8988T (cell line): Measurements from ENCODE around the gene TYMS.
A peak's percentile ranks its signal among the peaks of the same experiment; 100 is the strongest.

Experiments
- DNase-seq: peaks from one replicate; pipeline ENCODE4 v3.0.0; 2011

The TYMS gene

DNA sequence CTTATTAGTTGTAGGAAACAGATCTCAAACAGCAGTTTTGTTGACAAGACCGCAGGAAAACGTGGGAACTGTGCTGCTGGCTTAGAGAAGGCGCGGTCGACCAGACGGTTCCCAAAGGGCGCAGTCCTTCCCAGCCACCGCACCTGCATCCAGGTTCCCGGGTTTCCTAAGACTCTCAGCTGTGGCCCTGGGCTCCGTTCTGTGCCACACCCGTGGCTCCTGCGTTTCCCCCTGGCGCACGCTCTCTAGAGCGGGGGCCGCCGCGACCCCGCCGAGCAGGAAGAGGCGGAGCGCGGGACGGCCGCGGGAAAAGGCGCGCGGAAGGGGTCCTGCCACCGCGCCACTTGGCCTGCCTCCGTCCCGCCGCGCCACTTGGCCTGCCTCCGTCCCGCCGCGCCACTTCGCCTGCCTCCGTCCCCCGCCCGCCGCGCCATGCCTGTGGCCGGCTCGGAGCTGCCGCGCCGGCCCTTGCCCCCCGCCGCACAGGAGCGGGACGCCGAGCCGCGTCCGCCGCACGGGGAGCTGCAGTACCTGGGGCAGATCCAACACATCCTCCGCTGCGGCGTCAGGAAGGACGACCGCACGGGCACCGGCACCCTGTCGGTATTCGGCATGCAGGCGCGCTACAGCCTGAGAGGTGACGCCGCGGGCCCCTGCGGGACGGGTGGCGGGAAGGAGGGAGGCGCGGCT, at the start of gene TYMS:
Gene TYMS, plus strand, starts transcription at position 343 of the 690 bp plus-strand sequence. Its CDS starts 90 bp downstream, at position 433.
- peak; percentile 77 for DNase-seq

DNA sequence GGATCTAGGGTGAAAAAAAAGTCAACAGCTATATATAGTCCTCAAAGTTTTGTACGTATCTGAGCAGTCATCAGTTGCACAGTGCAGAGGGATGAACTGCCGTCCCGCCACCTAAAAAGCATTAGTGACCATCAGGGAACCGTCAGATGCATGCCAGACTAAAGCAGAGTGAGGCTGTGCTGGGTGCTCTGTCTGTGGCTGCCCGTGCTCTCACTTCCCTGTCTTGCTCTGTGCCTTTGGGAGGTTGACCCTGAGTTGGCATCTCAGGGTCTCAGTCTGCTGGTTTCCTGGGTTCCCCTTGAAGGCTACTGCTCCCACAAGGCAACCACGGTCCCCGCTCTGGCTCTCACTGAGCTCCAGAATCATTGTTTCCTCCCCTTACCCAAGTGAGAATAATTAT, 49.5 kb upstream of the TYMS start:
- no peak for DNase-seq

DNA sequence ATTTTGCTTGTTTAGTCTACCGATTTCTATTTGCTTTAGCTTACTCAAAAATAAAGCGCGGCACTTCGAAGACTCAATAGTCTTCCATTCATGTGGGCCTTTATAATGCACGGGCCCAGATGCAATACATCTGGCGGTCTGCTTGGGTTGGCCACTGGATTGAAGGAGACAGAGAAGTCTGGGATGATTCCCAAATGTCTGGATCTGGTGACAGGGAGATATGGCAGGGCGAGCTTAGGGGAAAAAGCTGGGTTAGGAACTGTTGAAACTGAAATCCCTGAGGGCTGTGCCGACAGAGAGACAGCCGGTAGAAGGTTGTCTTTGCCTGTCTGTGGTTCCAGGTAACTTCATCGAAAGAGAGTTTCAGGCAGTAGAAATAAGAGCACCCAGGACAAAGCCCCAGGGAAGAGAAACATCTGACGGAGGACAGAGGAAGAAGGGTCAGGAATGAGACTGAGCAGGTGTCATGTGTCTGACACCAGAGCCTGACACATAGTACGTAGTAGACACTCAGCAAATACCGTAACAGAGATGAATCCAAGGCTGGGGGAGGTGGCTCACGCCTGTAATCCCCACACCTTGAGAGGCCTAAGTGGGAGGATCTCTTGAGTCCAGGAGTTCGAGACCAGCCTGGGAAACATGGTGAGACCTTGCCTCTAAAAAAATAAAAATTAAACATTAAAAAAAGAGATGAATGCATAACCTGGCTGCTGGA, 47.1 kb upstream of the TYMS start:
- no peak for DNase-seq

DNA sequence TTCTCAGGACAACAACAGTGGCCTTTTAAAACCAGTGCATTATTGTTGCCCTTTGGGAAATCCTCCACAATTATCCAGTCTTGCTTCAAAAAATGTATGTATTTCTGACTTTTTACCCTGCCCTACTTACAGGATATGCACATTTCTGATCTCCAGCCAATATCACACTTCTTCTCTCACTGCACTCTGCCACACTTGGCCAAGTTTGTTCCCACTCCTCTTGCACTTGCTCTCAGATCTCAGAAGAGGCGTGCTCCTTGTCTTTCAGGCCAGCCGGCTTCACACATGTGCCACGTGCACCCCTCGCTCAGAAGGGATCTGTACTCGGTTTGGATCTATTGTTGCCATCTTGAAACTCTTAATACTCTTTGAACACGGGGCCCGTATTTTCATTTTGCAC, 45.3 kb upstream of the TYMS start:
- no peak for DNase-seq

DNA sequence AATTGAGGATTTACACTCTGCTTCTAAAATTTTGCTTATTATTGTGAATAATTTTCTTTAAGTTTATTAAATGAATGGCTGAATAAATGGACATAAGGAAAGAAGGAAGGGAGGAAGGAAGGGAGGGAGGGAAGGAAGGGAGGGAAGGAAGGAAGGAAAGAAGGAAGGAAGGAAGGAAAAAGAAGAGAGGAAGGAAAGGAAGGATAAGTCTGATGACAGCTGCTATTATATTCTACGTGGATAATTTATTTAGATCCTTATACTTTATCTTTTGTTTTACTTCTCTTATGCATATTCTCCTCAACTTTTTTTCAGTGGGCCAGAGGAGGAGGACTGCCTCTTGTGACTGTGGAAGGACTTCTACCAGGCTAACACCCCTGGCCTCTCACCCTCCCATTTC, 43.3 kb upstream of the TYMS start:
- DNase-seq: no peak

DNA sequence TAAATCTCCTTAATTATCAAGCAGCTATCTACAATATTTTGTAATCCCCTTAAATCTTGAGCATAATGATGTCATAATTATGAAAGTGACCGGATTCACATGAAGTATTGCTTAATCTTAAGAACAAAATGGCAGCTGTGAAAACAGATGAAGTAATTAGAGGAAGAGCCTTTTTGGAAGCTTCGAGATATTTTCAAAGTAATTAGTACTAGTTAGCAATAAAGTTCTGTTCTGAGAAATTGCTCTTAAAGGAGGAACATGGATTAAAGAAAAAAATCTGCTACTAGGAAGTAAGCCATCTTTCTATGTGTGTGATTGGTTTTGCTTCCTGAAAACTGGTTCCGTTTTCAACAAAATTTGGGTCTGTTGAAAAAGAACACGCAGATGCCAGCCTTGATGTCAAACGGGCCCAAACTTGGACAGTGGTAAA, 42.3 kb upstream of the TYMS start:
- DNase-seq: no peak

DNA sequence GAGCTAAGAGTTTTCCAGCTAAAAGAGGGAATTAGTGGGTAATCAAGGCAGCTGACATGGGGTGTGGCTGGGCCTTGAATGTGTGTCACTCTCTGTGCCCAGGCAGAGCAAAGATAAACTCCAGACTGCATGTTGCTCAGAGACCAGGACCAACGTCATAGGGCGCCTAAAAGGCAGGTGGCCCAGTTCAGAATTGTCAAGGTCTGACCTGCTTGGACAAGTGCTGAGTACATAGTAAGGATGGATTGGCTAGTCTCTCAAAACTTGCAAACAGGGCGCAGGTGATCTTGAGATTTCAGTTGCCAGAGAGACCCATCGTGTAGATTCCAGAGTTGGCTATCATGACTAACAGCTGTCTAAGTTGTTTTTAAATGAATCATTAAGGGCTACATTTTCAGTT, 41.7 kb upstream of the TYMS start:
- DNase-seq: no peak

DNA sequence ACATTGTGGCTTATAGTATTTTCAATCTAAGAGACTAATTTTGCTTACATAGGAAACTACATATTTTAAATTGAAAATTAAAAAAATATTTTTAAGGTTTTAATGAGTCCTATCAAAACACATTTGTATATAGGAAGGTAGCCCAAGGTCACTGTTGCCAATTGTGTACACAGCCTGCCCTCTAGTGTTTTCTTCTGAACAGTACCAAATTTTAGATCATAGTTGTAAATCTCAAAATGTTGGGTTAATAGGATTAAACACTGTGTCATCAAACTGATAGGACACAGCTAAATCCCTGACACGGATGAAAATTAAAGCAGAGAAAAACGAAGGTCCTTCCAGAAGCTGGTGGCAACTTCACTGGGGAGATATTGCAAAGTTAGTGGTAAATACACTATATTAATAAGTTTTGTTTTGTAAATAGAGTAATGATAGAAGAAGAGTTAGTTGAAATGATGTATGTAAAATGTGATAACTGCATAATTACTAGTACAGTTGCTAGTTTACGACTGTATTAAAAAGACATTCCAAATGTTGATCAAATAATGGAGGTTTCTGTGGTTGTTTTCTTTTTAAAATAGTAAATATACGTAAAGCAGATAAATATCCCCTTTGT, 41.0 kb upstream of the TYMS start:
- DNase-seq: no peak

DNA sequence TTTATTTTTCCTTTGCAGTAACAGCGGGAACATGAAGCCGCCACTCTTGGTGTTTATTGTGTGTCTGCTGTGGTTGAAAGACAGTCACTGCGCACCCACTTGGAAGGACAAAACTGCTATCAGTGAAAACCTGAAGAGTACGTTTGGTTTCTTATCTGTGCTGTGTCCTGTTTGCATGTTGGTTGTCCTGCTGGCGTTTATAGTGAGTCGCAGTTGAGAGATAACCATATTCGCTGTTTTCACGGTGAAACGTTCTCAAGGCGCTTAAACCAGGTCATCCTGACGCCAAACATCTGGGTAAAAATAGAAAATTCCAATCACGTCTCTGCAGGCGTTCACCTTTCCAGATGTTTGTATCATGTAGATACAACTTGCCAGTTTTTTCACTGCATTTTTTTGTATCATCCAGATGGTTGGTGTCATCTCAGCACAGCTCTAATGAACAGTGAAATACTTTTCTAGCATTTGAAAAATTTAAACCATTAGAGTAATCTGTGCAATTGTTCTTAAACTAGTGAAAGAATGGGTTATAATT, 39.4 kb upstream of the TYMS start:
- no peak for DNase-seq

DNA sequence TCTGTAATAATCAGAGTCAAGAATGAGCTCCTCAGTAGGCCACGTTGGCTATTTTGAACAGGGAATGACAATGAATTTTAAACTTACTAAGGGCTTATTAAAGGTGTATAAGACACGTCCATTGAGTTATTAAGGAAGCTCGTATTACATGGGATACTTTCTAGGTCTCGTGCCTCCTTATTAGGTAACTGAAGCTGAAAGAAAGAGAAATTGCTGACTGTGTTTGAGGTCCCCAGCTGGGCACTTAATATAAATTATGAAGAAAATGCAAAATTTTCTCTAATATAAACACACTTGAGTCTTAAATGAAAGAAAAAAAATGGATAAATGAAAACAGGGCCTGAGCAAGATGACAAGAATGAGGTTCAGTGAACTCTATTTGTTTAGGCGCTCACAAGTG, 38.8 kb upstream of the TYMS start:
- no peak for DNase-seq

DNA sequence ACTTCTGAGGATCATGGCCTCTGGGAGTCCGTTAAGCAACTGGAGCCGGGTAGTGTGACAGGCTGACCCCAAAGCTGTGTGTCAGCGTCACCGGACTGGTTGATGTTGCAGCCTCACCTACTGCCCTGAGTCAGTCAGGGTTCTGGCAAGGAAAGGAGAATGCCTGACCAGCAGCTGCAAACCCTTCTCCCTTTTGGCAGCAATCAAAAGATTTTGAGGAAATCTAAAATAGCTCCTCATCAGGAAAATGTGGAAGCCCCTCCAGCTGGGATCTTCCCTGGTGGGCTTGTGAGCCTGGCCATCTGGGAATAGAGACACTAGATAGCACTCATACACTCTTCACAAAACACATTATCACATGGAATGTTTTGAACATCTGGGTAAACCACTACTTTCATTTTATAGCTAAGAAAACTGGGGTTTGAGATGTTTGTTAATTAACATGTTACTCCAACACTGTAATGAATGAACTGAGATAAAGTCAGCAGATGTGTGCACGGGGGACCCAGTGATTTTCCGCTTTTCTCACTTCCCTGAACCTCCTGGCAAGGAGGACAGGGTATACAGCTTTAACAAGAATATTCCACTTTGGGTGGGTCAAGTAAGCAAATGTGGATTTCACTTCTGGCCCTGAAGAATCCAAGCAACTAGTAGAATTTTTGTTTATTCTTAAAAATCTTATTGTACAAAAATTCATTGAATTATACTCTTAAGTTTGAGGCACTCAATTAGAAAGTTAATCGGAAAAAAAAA, 36.0 kb upstream of the TYMS start:
- DNase-seq: no peak

DNA sequence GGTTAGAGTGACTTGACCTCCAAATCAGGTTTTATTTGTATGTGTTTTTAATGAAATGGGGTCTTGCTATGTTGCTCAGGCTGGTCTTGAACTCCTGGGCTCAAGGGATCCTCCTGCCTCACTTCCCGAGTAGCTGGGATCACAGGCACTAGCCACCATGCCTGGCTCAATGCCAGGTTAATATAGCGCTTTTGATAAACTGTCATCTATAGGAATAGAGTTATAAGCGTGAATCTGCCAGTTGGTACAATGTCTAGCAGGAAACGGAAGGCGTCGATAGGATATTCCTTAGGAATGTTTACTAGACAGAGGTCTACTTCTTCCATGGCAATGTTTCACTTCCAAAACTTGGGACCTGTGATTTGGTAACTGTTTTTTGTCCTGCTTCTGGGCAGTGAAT, 35.2 kb upstream of the TYMS start:
- DNase-seq: no peak

DNA sequence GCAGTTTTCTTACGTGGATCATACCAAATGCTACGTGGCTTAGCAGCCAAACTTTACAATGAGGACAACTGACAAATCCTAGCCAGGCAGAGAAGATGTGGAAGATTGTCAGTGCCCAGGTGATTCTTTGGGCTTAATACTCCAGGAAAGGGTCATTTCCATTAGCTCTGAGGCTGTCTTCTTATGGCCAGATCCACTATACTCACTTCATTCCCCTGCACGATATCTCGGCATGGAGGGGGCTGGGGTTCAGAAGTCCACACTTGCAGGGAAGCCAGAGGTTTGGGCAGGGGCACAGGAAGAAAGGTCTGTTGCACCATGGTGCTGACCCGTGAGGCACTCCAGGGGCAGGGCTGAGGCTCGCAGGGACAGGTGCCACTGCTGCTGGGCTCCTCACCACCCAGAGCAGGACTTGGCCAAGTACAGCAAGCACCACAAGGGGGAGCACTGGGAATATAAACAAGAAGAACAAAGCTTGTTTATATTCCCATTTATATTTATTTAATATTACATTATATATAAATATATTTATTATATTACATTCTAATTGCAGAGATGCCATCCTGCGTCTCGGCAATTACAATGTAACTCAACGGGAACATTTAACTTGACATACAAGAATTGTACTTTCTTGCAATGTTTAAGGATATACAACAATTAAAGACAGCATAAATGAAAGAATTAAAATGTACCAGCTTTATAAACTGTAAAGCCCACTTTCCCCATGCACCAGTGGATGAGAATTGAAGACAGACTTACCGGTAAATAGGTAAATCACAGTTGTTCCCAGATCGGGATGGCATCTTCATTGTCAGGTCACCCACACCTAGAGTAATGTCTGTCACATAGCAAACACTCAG, 33.5 kb upstream of the TYMS start:
- peak; percentile 37 for DNase-seq

DNA sequence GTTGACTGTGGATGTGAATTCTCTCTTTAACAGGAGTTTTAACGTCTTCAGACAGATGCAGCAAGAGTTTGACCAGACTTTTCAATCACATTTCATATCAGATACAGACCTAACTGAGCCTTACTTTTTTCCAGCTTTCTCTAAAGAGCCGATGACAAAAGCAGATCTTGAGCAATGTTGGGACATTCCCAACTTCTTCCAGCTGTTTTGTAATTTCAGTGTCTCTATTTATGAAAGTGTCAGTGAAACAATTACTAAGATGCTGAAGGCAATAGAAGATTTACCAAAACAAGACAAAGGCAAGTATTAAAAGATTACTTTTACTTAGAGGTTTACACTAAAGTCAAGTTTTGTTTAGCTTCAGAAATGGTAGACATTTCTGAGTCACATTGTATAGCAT, 30.2 kb upstream of the TYMS start:
- DNase-seq: no peak

DNA sequence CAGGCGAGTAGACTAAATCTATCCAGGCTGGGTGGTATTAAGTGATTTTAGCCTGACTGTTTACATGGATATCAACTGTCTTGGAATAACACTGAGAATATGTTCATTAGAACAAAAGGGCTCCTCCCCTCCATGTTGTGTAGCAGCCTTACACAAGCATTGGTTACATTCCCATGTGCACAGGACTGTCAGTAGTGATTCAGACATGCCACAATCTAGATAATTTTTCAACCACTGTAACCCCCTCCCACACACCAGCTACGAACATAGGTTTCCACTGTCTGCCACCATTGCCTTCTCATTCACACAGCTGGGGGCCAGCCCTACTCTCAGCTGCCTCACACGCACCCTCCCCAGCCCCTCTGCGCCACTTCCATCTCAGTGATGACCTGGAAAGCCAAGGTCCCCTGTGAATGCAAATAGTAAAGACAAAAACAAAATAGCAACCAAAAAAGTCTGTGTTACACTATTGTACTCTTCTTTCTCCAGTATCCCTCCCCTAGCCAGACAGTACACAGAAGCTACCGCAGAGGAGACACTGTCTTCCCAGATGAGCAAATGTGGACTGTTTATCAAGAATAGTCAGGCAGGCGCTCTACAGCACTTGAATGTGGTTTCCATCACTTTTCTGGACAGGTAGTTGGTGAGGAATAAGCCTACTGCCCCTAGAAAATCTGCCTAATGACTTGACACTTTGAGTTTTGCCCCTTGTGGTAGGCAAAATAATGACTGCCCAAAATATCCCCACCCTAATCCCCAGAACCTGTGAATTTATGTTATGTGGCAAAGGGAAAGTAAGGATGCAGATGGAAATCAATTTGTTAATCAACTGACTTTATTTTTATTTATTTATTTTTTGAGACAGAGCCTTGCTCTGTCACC, 27.9 kb upstream of the TYMS start:
- DNase-seq: no peak

DNA sequence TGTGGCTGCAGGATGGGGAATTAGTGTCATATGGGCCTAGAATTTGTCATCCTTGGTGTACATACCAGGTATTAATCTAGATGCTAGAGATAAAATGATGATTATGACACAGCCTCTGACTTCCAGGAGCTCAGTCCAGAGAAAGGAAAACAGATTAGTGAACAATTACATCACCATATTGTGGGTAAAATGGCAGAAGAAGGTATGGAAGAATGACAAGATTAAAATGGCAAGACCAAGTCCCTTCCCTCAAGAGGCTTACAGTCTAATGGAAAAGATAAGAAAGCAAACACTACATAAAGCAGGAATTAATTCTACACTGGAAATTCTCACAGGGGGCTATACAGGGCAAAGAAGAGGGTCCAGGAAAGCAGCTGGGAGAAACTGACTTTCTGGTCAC, 25.9 kb upstream of the TYMS start:
- DNase-seq: no peak

DNA sequence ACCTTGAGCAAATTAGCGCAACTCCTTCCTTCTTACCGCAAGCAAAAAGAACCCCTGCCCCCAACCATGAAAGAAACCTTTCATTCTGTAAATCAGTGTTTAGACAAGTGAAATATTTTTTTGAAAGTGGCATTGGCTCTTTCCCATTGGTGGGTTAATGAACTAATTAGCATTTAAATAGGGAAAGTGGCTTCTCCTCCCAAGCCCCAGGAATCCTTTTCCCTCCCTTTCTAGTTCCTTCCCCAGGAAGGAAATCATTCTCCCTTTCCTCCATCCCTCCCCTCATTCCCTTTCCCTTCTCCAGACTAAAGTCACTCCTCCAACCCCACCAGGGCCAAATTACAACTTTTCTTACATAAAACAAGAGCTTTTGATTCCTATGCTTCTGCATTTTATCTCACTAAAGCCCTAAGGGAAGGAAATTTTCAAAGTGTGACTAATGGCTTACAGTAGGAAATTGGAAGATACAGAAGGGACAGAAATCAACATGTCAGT, 22.9 kb upstream of the TYMS start:
- DNase-seq: no peak

DNA sequence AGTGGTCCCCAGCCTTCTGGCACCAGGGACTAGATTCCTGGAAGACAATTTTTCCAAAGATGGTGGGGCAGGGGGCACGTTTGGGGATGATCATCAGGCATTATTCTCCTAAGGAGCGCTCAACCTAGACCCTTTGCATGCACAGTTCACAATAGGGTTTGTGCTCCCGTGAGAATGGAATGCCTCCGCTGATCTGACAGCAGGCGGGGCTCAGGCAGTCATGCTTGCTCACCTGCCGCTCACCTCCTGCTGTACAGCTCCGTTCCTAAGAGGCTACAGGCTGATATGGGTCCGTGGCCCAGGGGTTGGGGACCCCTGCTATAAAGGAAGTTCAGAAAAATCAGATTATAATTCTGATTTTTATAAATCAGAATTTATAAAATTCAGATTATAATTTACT, 22.3 kb upstream of the TYMS start:
- no peak for DNase-seq

DNA sequence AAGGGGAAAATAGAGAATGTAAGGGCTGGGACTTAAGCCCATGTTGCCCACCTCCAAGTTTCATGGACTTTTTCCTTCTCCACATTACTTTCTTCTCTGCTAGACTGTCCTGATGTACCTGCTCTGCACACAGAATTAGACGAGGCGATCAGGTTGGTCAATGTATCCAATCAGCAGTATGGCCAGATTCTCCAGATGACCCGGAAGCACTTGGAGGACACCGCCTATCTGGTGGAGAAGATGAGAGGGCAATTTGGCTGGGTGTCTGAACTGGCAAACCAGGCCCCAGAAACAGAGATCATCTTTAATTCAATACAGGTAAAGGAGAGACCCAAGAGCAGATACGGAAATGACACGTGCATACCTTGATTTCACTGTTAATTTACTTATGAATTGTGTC, 16.2 kb upstream of the TYMS start:
- no peak for DNase-seq

DNA sequence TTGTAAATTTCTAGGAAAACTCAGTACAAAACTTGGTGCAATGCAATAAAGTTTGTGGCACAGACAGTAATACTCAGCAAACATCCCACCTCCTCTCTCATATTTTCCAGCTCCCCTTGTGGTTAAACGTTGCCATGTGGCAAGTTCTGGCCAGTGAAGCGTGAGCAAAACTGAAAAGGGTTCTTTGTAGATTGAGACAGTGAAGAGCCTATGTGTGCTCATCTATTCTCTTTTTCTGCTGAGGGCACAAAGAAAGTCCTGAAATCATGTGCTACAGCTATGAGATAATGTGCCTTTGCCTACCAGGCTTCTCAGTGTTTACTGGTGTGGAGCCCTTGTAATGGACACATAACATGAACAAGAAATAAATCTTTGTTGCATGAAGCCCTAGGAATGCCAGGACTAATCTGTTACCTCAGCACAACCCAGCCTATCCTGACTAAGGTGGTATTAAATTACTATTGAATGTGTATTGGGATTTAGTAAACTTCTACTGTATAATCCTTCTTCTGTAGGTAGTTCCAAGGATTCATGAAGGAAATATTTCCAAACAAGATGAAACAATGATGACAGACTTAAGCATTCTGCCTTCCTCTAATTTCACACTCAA, 13.0 kb upstream of the TYMS start:
- DNase-seq: no peak

DNA sequence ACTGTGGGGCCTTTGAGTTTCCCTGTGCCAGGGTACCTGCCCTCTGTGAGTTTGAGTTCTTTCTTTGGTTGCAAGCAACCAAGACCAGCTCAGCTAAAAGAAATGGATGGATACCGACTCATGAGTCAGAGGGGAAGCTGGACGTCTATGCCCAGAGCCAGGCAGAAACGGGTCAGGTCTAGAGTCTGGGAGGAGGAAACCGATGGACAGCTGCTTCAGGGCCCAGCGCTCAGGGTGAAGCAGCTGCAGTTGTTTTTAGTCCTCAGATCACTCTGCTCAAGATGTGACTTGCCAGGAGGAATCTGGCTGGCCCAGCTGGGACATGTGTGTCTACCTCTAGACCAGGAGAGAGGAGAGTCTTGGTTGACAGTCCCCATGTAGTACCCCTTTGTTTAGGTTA, 10.1 kb upstream of the TYMS start:
- DNase-seq: no peak
